ENCODE data around the gene PCYT2. TPM values are rescaled to one million over a fixed set of nuclear protein-coding genes. Genes with fewer than 3 reads are reported as not detected.

Gene PCYT2
- total RNA-seq, 4 donors from 2014 or later, result 4.1 to 27.7 (median 18.8) TPM

DNA sequence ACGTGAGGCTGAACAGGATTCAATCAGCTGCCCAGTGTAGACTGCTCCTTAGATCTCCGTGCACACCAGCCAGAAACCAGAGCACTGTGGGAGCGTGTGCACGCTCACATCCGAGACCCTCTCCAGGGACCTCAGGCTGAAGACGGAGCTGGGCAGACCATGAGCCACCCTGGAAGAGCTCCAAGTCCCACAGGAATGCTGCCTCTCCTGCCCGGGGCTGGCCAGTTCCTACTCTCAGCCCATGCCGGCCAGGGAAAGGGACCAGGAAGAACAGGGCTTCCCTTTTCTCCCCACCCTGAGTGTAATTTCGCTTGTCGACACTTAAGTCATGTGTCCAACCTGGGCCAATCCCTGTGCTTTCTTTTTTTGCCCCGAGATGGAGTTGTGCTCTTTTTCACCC lies 26.7 kb downstream of the PCYT2 start:
- no peak for DNase-seq
- intact Hi-C loops (cut with DNase I; ENCODE audit: low total_unique reads), result no loop called here
- TF ChIP-seq CTCF (IDR thresholded peaks at IDR 0.05) (no peak), POLR2A (IDR thresholded peaks at IDR 0.05) (no peak)
- H3K4me3 ChIP-seq, result no peak overlapping the region
- no peak overlapping the region for H3K27ac ChIP-seq
- H3K27me3 ChIP-seq, result no peaks in the 10 kb centered on the region
- H3K9me3 ChIP-seq, result no peaks in the 10 kb centered on the region
- H3K36me3 ChIP-seq, result no peaks in the 10 kb centered on the region
- no peaks in the 10 kb centered on the region for H3K4me1 ChIP-seq

DNA sequence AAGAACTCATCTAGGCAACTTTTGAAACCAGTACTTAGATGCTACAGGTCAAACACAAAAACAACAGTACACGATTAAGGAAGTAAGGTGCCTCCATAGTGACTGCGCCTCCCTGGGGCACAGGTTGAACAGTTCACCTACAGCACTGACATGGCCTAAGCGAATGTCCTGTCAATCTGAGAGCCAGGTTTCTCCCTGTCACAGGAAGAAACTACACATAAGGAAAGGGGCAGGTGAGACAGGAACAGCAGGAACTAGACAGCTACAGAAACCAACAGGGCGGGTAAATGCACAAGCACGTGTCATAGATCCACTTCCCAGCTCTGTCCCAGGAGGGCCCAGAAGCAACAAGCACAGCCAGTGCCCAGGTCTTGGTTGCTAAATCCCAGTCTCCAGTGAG lies 32.1 kb downstream of the PCYT2 start:
- no peak for DNase-seq
- Histone ChIP-seq H3K4me1 (no peaks in the 10 kb centered on the region), H3K36me3 (no peaks in the 10 kb centered on the region), H3K4me3 (no peak overlapping the region), H3K27me3 (no peaks in the 10 kb centered on the region), H3K9me3 (no peaks in the 10 kb centered on the region), H3K27ac (no peak overlapping the region)
- no peak for TF ChIP-seq CTCF (IDR thresholded peaks at IDR 0.05)
- no peak for TF ChIP-seq POLR2A (IDR thresholded peaks at IDR 0.05)
- intact Hi-C loops (cut with DNase I; ENCODE audit: low total_unique reads), result no loop called here

- DNase-seq, result no peak
- H3K36me3 ChIP-seq, result no peaks in the 10 kb centered on the region
- intact Hi-C loops (cut with DNase I; ENCODE audit: low total_unique reads), result no loop called here
- H3K27ac ChIP-seq, result no peak overlapping the region
- H3K4me1 ChIP-seq, result no peaks in the 10 kb centered on the region
- TF ChIP-seq POLR2A (IDR thresholded peaks at IDR 0.05) (no peak), CTCF (IDR thresholded peaks at IDR 0.05) (no peak)
- no peaks in the 10 kb centered on the region for H3K27me3 ChIP-seq
- H3K4me3 ChIP-seq, result no peak overlapping the region
- H3K9me3 ChIP-seq, result no peaks in the 10 kb centered on the region
These were observed 32.9 kb downstream of the PCYT2 start for GRCh38 chr17:81878294-81878693.

DNA sequence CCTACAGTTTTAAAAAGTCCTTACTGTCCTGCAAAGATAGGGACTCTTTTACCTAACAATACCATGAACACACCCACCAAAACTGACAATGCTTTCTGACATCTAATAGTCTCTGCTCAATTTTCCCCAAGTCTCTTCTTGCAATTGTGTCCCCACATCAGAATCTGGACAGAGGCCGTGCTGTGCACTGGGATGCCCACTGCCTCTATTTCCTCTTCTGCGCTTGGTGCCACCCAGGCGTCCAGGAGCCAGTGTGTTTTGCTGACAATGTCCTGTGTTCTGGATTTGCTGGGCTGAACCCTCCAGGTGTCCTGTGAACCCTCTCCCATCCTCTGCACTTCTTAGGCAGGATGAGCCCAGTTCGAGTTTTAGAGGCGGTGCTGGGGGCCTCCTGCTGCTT lies 33.6 kb downstream of the PCYT2 start:
- H3K4me3 ChIP-seq, result no peak overlapping the region
- H3K9me3 ChIP-seq, result no peaks in the 10 kb centered on the region
- H3K27me3 ChIP-seq, result no peaks in the 10 kb centered on the region
- TF ChIP-seq CTCF (IDR thresholded peaks at IDR 0.05) (no peak), POLR2A (IDR thresholded peaks at IDR 0.05) (no peak)
- no peak for DNase-seq
- H3K27ac ChIP-seq, result no peak overlapping the region
- intact Hi-C loops (cut with DNase I; ENCODE audit: low total_unique reads), result no loop called here
- H3K36me3 ChIP-seq, result no peaks in the 10 kb centered on the region
- no peaks in the 10 kb centered on the region for H3K4me1 ChIP-seq

- no peaks in the 10 kb centered on the region for H3K9me3 ChIP-seq
- H3K4me3 ChIP-seq, result peak overlapping the region; percentile 74 to 88
- H3K36me3 ChIP-seq, result no peaks in the 10 kb centered on the region
- peak; percentile 92 to 99 for TF ChIP-seq POLR2A (IDR thresholded peaks at IDR 0.05)
- peak in 3 of 4 experiments; percentile 39 to 66 (median 45) for TF ChIP-seq CTCF (IDR thresholded peaks at IDR 0.05)
- DNase-seq, result peak; percentile 93 to 94
- H3K27ac ChIP-seq, result peak overlapping the region; percentile 96 to 97
- intact Hi-C loops (cut with DNase I; ENCODE audit: low total_unique reads), result no loop called here
- peaks cover 0 to 26% of the 10 kb centered on the region in 2 donors for H3K4me1 ChIP-seq
- no peaks in the 10 kb centered on the region for H3K27me3 ChIP-seq
These were observed 39.6 kb downstream of the PCYT2 start for GRCh38 chr17:81871387-81872230.

All from uterus (tissue), 4 donors.